ENCODE results near the gene NT5M.

NT5M gene

GRCh38 chr17:17356149-17356930, 53.2 kb downstream of the NT5M start:
- peak; percentile 58 for DNase-seq

- DNase-seq, result no peak
Measured at GRCh38 chr17:17356931-17357270, 53.7 kb downstream of the NT5M start.

DNA sequence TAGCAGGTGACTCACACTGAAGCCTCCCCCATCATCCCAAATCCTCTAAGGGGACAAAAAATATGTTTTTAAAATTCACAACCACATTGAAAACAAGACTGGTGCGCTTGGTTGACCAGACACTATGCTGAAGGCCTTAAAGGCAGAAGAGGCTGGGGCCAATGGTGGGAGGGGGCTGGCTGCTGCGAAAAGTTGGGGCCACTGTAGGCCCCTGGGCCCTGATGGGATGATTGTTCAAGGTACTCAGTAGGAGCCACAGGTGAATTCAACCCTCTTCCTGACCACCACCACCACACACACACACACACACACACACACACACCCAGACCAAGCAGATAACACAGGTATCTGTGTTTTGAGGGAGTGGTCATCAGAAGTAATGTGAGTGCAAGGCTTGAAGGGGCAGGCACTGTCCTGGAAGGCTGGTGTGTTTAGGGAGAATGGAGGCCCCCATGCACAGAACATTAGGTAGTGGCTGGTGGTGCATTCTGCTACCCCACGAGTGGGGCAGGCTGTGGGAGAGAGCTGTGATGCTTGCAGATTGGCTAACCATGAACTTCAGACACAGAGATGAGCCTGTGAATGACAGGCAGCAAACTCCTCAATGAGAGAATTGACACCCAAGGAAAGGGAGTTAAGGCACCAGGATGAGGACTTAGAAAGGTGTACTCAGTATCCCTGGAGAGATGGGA, 55.0 kb downstream of the NT5M start:
- DNase-seq, result no peak

DNA sequence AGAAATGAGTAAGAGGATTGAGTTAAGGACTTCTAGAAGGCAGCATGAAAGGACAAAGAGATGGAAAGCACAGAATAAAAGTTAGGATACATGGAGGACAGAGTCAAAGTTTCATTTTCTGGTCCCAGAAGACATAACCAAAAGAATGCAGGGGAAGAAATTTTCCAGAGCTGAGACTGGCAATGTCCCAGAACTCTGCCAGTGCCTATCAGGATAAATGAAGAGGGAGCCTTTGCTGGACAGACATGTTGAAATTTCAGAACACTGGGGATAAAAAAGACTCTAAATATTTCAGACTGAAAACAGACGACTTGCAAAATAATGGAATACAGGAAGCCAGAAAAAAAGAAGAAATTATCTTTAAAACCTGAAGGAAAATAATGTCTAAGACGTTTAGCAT, 55.7 kb downstream of the NT5M start:
- no peak for DNase-seq

- no peak for DNase-seq
Measured at GRCh38 chr17:17359271-17359670, 56.1 kb downstream of the NT5M start.

DNA sequence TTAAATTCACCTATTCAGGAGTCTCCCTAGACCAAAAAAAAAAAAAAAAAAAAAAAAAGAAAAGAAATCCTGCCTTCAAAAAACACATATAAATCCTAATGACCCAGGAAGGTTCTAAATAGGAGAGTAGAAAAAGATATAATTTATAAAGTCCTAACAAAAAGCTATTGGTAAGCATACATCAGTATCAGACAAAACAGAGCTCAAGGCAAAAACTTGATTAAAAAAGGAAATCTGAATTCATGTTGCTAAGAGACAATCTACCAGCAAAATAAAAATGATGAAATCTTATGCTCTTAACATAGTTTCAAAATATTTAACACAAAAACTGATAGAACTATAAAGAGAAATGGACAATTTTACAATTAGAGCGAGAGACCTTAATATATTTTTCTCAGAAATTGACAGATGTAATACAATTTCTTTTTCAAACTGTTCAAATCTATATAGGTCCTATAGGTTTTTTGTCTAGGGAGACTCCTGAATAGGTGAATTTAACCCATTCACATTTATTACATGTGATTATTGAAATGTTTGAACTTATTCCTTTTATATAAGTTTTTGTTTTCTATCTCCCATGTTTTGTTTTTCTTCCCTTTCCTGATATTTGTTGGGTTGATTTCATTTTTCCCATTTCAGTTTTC, 57.0 kb downstream of the NT5M start:
- DNase-seq, result no peak

GRCh38 chr17:17361543-17361866, 58.3 kb downstream of the NT5M start:
- no peak for DNase-seq

DNA sequence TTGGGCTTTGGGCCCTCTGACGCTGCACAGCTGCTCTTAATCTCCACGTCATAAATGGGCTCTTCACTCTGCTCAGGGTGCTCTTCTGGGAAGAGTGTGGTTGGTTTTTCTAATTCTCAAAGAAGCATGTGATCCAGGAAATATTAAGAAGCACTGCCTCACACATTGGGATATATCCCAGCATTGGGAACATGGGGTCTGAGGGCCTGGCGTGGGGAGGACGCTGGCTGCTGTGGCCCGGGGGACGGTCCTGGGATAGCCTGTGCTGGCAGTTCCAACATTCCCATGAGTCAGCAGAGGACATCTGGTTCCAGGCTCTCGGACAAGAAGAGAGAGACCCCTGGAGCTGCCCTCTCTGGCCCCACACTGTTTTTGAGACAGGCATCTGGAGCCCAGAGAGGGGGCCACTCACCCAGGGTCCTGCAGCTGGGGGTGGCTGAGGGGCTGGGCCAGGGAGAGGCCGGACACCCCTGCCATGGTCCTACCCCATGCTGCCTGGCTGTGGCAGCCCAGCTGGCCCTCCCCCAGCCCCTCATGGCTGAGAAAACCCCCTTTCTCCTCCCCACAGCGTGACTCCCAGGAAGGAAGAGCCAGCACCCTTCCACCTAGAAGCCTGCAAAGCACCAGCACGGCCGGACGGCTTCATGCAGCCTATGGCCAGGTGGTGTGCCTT, 58.8 kb downstream of the NT5M start:
- DNase-seq, result no peak

DNA sequence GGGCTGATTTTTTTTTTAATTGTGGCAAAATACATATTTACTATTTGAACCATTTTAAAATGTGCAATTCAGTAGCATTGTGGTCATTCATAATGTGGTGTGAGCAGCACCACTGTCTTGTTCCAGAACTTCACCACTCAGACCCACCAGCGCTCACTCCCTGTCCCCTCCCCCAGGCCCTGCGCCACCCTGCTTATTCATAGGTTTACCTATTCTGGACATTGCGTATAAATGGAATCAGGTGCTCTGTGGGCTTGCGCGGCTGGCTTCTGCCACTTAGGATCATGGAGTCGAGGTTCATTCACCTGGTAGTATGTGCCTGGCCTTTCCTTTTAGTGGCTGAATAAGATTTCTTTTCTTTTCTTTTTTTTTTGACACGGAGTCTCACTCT, 59.4 kb downstream of the NT5M start:
- no peak for DNase-seq

DNA sequence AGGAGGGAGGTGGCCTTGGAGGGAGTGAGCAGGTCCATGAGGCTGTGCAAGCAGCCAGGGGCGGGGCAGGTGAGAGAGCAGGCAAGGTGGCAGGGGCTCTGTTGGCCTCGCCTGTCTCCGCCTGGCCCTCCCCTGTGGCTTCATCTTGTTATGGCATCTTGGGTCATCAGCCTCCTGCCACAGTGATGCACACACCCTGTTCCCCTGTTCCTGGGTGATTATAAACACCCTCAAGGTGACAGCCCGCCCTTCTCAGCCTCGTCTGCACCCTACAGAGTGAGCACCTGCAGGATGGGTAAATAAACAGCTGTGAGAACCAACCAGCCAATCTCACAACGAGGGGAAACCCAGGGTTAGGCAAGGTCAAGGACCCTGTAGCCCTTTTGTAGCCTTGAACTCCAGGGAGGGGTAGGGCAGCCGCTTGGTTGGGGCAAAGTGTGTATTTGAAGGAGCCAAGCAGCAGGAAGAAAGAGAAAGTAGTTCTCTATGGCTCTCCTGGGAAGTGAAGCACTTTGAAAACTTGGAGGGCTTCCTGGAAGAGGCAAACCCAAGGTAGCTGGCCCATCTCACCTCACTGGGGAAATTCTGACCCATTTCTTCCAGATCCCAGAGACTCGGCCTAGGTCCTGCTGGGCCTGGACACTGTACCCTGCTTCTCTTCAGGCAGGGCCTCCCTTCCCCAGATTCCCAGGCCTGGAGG, 60.6 kb downstream of the NT5M start:
- peak; percentile 43 for DNase-seq

- DNase-seq, result no peak
Measured at GRCh38 chr17:17364338-17364667, 61.1 kb downstream of the NT5M start.

DNA sequence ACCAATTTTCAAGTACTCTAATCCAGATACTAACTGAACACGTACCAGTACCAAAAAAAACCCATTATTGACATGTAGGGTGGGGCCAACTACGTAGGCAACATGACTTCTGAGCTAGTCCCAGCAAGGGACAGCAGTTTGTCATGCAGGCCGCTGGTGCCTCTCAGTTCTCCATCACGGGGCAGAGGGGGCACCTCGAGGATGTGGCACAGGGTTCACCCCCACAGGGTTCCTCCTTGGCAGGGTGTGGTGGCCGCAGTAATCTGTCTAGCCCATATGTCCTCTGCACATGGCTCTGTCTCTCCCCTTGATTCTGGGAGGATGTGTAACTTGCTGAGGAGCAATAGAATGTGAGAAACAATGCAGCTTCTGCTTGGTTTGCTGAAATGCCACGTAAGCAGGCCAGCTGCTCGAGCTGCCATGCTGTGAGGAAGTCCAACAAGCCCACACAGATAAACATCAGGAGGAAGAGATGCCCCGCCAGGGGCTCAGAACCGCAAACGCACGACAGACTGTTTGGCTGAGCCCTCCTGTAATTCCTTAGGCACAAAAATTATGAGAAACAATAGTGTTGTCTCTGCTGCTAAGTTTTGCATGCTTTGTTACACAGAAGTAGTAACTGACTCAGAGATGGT, 62.4 kb downstream of the NT5M start:
- no peak for DNase-seq

DNA sequence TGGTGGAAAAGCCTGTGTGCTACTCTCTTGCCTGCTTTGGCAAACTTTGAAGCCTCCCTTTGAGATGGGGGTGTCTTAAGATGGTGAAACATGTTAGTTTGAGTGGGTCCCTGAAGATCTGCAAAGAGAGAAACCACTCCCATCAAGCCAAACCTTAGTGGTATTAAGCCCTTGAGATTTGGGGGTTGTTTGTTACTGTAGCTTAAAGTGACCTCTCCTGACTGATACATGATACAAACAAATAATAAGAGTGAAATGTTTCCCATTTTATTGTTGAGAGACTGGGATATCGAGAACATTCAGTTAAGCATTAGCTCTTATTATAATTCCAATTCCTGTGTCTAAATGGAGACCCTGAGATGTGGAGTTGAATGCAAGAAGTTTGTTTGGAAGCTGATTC, 63.1 kb downstream of the NT5M start:
- DNase-seq, result no peak

DNA sequence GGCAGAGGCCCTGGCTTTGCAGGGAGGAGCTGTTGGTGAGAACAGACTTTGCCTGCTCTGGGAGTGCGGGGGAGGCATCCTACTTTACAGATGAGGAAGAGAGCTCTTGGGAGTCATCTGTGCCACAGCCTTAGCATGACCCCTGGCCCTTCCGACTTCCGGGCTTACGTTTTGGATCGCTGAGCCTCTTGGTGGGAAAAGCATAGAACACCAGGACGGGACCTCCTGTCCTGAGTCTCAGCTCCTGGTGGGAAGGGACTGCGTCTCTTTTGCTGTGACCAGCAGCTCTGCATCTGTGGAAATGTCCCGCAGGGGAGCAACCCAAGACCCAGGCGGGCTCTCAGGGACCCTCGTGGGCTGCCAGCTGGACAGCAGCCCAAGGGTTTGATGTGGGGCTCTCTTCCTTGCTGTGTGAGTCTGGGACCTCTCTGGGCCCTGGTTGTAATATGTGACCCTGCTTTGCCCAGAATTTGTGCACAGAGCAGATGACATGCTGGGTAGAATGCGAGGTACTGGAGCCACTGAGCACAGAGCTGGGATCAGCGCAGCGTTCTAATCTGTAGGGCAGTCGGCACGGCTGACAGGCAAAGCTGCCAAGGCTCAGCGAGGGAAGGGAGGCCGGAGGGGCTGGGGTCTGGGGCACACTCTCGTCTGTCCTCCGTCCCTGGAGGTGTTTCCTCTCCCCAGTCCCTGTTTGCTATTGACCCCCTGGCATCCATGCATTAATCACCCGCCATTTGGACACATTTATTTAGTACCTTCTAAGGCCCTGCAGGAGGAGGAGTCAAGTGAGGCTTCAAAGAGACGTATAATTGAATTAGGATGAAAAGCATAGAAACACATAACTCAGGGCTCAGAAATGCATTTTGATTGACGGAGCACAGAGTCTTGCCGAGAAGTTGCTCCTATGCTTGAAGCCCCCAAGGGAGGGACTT, 64.0 kb downstream of the NT5M start:
- DNase-seq, result no peak

DNA sequence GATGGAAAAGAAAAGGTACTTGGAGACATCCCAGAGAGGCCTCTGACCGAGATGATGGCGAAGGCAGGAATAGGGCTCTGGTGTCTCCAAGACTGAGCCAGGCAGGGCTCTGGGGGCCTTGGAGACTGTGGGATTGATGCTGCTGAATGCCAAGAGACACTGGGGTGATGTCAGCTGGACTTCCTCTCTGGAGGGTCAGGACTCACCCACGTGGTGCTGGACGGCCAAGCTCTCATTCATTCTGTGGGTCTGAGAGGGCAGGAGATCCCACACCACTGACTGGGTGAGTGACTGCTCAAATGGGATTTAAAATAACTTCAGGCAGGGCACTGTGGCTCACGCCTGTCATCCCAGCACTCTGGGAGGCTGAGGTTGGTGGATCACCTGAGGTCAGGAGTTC, 64.8 kb downstream of the NT5M start:
- DNase-seq, result no peak

DNA sequence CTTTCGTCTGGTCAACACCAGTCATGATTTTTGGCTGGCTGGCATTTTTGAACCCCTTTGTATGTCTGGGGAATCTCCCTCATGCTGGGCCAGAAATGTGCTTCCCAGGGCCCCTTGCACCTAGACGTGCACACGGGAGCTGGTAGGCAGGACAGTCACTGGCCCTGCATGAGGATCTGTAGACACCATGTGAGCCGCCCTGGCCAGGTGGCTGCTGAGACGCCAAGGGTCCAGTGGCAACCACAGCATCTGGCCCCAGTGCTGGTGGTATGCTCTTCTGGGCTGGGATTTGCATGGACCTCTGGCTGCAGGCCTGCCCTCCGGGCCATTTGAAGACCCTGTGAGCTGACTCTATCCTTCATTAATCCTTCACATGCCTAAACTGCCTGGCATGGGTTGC, 67.5 kb downstream of the NT5M start:
- no peak for DNase-seq

DNA sequence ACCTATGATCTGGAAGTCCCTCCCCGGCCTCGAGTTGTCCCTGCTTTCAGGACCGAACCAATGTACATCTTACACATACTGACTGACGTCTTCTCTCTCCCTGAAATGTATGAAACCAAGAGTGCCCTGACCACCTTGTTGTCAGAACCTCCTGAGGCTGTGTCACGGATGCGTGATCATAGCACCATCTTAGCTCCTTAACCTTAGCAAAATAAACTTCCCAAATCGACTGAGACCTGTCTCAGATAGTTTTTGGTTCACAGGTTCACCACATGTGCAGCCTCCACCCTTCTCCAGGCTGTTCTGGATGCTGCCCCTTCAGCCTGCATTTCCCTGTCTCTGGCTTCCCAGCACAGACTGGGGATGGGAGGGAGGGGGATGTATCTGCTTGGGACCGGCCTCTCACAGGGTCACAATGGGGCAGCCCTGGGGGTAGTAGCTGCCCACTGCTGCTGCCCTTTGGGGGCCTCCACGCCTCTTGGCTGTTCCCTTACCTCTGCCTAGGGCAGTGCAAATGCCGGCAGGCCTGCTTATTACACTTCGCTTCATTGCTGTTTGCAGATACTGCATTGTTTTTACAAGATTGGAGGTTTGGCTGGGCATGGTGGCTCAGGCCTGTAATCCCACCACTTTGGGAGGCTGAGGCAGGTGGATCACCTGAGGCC, 69.8 kb downstream of the NT5M start:
- no peak for DNase-seq

GRCh38 chr17:17375841-17376240, 72.7 kb downstream of the NT5M start:
- no peak for DNase-seq

DNA sequence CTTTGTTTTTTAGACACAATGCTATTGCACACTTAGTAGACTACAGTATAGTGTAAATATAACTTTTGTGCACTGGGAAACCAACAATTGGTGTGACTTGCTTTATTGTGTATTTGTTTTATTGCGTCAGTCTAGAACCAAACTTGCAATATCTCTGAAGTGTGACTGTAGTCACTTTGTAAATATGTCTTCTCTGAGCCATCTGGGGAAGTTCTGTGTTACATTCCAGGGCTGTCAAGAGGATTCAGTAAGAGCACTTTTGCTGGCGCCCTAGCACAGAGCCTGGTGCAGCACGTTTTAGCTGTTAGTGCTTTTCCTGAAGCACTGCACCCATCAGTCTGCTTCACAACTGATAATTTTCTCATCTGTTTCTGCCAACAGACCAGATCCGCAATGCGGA, 73.2 kb downstream of the NT5M start:
- no peak for DNase-seq

- peak; percentile 67 for DNase-seq
Measured at GRCh38 chr17:17377071-17377967, 74.1 kb downstream of the NT5M start.
